Keratinocyte (primary cell): ENCODE measurements around the gene HECTD1.

Experiments used
- EZH2 ChIP-seq: IDR thresholded peaks from one replicate; pipeline ENCODE4 v1.6.1; 2012; ENCODE audit warnings: inconsistent platforms, mild to moderate bottlenecking, low read length, moderate library complexity
- TF ChIP-seq, protein P1 (sequence below), 3 experiments: IDR thresholded peaks in 1 of 3; conservative IDR thresholded peaks in 1 of 3; optimal IDR thresholded peaks in 1 of 3; 2 replicates in 2 of 3; 3 replicates in 1 of 3; pipeline versions ENCODE3 to v1.5.1; 2011; ENCODE audit warnings: low read length in 3 of 3, mild to moderate bottlenecking in 3 of 3, moderate library complexity in 2 of 3, control low read depth in 1 of 3, inconsistent platforms in 1 of 3; ENCODE audit not compliant: insufficient read depth in 2 of 3; ENCODE audit errors: extremely low read depth in 1 of 3

DNA sequence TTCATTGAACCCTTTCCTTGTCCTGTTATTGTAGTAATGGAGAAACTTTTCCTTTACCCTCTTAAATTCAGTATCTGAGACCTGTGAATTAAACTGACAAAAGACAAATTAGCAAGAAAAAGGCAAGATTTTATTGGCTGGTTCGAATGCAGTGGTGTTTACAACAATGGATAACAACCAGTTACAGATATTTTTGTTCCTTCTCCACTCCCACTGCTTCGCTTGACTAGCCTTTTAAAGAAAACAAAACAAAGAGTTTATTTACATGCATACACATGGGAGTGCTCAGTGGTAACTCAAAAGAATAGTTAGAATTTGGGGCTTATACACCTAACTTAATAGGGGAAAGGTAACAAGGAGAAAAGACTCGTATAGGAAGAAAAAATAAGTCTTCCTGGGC lies 37.0 kb upstream of the HECTD1 start:
- TF ChIP-seq, protein P1, sequence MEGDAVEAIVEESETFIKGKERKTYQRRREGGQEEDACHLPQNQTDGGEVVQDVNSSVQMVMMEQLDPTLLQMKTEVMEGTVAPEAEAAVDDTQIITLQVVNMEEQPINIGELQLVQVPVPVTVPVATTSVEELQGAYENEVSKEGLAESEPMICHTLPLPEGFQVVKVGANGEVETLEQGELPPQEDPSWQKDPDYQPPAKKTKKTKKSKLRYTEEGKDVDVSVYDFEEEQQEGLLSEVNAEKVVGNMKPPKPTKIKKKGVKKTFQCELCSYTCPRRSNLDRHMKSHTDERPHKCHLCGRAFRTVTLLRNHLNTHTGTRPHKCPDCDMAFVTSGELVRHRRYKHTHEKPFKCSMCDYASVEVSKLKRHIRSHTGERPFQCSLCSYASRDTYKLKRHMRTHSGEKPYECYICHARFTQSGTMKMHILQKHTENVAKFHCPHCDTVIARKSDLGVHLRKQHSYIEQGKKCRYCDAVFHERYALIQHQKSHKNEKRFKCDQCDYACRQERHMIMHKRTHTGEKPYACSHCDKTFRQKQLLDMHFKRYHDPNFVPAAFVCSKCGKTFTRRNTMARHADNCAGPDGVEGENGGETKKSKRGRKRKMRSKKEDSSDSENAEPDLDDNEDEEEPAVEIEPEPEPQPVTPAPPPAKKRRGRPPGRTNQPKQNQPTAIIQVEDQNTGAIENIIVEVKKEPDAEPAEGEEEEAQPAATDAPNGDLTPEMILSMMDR (optimal IDR thresholded peaks at IDR 0.05 in 1 of 3, IDR thresholded peaks at IDR 0.05 in 1 of 3, conservative IDR thresholded peaks at IDR 0.05 in 1 of 3; ENCODE audit: extremely low read depth in 1 of 3, insufficient read depth in 2 of 3, low read length in 3 of 3): no peak
- no peak for TF ChIP-seq EZH2
